Suprapubic skin (tissue), 4 donors: ENCODE results near the gene GLOD4.

Experiments
- EP300 ChIP-seq: sonication (generic); formaldehyde crosslinking; IDR thresholded peaks from one replicate; pipeline ENCODE4 v1.6.1; 2017; ENCODE audit warnings: antibody characterized with exemption
- POLR2A ChIP-seq, 2 donors: fragments of 450-650 bp; IDR thresholded peaks; one replicate each; pipeline ENCODE4 v1.6.1; 2017; ENCODE audit warnings: antibody characterized with exemption in 2 of 2, mild to moderate bottlenecking in 2 of 2, moderate library complexity in 2 of 2
- POLR2AphosphoS5 ChIP-seq, 3 donors: sonication (generic); formaldehyde crosslinking; IDR thresholded peaks; one replicate each; pipeline ENCODE4 v1.6.1; 2017; ENCODE audit warnings: antibody characterized with exemption in 3 of 3
- TF ChIP-seq, protein P1 (sequence below), 2 donors: fragments of 200-600 bp in 1 of 2; fragments of 450-650 bp in 1 of 2; sonication (generic) in 1 of 2; IDR thresholded peaks; one replicate each; pipeline ENCODE4 v1.5.1; 2016 to 2019; ENCODE audit warnings: antibody characterized with exemption in 2 of 2, mild to moderate bottlenecking in 1 of 2, moderate library complexity in 1 of 2

- TF ChIP-seq, protein P1, sequence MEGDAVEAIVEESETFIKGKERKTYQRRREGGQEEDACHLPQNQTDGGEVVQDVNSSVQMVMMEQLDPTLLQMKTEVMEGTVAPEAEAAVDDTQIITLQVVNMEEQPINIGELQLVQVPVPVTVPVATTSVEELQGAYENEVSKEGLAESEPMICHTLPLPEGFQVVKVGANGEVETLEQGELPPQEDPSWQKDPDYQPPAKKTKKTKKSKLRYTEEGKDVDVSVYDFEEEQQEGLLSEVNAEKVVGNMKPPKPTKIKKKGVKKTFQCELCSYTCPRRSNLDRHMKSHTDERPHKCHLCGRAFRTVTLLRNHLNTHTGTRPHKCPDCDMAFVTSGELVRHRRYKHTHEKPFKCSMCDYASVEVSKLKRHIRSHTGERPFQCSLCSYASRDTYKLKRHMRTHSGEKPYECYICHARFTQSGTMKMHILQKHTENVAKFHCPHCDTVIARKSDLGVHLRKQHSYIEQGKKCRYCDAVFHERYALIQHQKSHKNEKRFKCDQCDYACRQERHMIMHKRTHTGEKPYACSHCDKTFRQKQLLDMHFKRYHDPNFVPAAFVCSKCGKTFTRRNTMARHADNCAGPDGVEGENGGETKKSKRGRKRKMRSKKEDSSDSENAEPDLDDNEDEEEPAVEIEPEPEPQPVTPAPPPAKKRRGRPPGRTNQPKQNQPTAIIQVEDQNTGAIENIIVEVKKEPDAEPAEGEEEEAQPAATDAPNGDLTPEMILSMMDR (IDR thresholded peaks at IDR 0.05), result no peak
- no peak for TF ChIP-seq EP300
- no peak for TF ChIP-seq POLR2A (IDR thresholded peaks at IDR 0.05)
- no peak for TF ChIP-seq POLR2AphosphoS5 (IDR thresholded peaks at IDR 0.05)
Measured at GRCh38 chr17:733743-734142, 48.3 kb downstream of the GLOD4 start.
